Mesenchymal stem cell (in vitro differentiated cells and primary cell): Measurements from ENCODE around the gene ANXA3.

Experiments used
- DNase-seq: peaks from one replicate; pipeline ENCODE4 v3.0.0-alpha.2; 2013
- H2AFZ ChIP-seq: one replicate; pipeline ENCODE4 v1.6.1; 2013; ENCODE audit warnings: low read depth, mild to moderate bottlenecking, control low read depth, inconsistent platforms, low read length, moderate library complexity
- H2AK5ac ChIP-seq: 2 replicates; pipeline ENCODE4 v1.6.1; 2013; ENCODE audit warnings: low read length, moderate library complexity, mild to moderate bottlenecking, inconsistent platforms; ENCODE audit not compliant: severe bottlenecking
- H2BK120ac ChIP-seq: one replicate; pipeline ENCODE4 v1.6.1; 2013; ENCODE audit warnings: low read depth, mild to moderate bottlenecking, inconsistent platforms, low read length, moderate library complexity
- H2BK12ac ChIP-seq, 2 experiments: one replicate each; pipeline ENCODE4 v1.6.1; 2013; ENCODE audit warnings: inconsistent platforms in 2 of 2, low read length in 2 of 2, mild to moderate bottlenecking in 2 of 2, moderate library complexity in 2 of 2, control low read depth in 1 of 2
- H2BK15ac ChIP-seq: one replicate; pipeline ENCODE4 v1.6.1; 2013; ENCODE audit warnings: mild to moderate bottlenecking, low read depth, inconsistent platforms; ENCODE audit not compliant: poor library complexity, severe bottlenecking
- H2BK5ac ChIP-seq: 2 replicates; pipeline ENCODE4 v1.6.1; 2013; ENCODE audit warnings: low read depth, mild to moderate bottlenecking, low read length, control low read depth, inconsistent platforms; ENCODE audit not compliant: poor library complexity, severe bottlenecking
- H3K14ac ChIP-seq, 2 experiments: one replicate each; pipeline ENCODE4 v1.6.1; 2013; ENCODE audit warnings: inconsistent platforms in 2 of 2, low read length in 2 of 2, control low read depth in 1 of 2, mild to moderate bottlenecking in 1 of 2, moderate library complexity in 1 of 2
- H3K18ac ChIP-seq, 2 experiments: one replicate each; pipeline ENCODE4 v1.6.1; 2013; ENCODE audit warnings: inconsistent platforms in 2 of 2, low read length in 2 of 2, control low read depth in 1 of 2, low read depth in 1 of 2, mild to moderate bottlenecking in 1 of 2
- H3K23ac ChIP-seq, 2 experiments: one replicate each; pipeline ENCODE4 v1.6.1; 2013; ENCODE audit warnings: inconsistent platforms in 2 of 2, low read length in 2 of 2, mild to moderate bottlenecking in 2 of 2, moderate library complexity in 2 of 2, control low read depth in 1 of 2
- H3K27ac ChIP-seq: 2 replicates; pipeline ENCODE4 v1.5.1; 2013; ENCODE audit warnings: mild to moderate bottlenecking, moderate library complexity, low read length, control low read depth, inconsistent platforms; ENCODE audit not compliant: poor library complexity, severe bottlenecking
- H3K27me3 ChIP-seq, 2 experiments: 2 replicates each; pipeline versions ENCODE4 v1.6.1 to v1.7.0; 2013; ENCODE audit warnings: low read length in 2 of 2, mild to moderate bottlenecking in 2 of 2, moderate library complexity in 2 of 2, control low read depth in 1 of 2, inconsistent platforms in 1 of 2; ENCODE audit not compliant: control insufficient read depth in 1 of 2, insufficient read depth in 1 of 2
- H3K36me3 ChIP-seq, 2 experiments: 2 replicates each; pipeline versions ENCODE4 v1.6.1 to v1.7.0; 2013; ENCODE audit warnings: low read length in 2 of 2, control low read depth in 1 of 2, inconsistent platforms in 1 of 2, low read depth in 1 of 2, mild to moderate bottlenecking in 1 of 2; ENCODE audit not compliant: insufficient read depth in 2 of 2, control insufficient read depth in 1 of 2
- H3K4ac ChIP-seq, 2 experiments: one replicate each; pipeline ENCODE4 v1.6.1; 2013; ENCODE audit warnings: inconsistent platforms in 2 of 2, low read length in 2 of 2, mild to moderate bottlenecking in 2 of 2, moderate library complexity in 2 of 2, control low read depth in 1 of 2, low read depth in 1 of 2
- H3K4me1 ChIP-seq: 2 replicates; pipeline ENCODE4 v1.6.1; 2013; ENCODE audit warnings: low read depth, low read length, control low read depth; ENCODE audit not compliant: control insufficient read depth, insufficient read depth
- H3K4me2 ChIP-seq: 2 replicates; pipeline ENCODE4 v1.6.1; 2013; ENCODE audit warnings: low read length, mild to moderate bottlenecking, inconsistent platforms; ENCODE audit not compliant: poor library complexity, severe bottlenecking
- H3K4me3 ChIP-seq, 2 experiments: 2 replicates each; pipeline versions ENCODE4 v1.5.1 to v1.7.0; 2013; ENCODE audit warnings: low read length in 2 of 2, mild to moderate bottlenecking in 2 of 2, control low read depth in 1 of 2, low read depth in 1 of 2; ENCODE audit not compliant: insufficient read depth in 1 of 2
- H3K79me1 ChIP-seq: replicated peaks from 2 replicates; pipeline ENCODE4 v1.6.1; 2013; ENCODE audit warnings: mild to moderate bottlenecking, control low read depth, low read length, inconsistent platforms; ENCODE audit not compliant: poor library complexity, severe bottlenecking
- H3K9ac ChIP-seq: 2 replicates; pipeline ENCODE4 v1.7.0; 2013; ENCODE audit warnings: mild to moderate bottlenecking, low read length, moderate library complexity
- H3K9me3 ChIP-seq: 2 replicates; pipeline ENCODE4 v1.7.0; 2013; ENCODE audit warnings: mild to moderate bottlenecking, low read length; ENCODE audit not compliant: control insufficient read depth
- H4K8ac ChIP-seq: one replicate; pipeline ENCODE4 v1.6.1; 2013; ENCODE audit warnings: inconsistent platforms, mild to moderate bottlenecking, low read length, moderate library complexity
- H4K91ac ChIP-seq: one replicate; pipeline ENCODE4 v1.6.1; 2013; ENCODE audit warnings: mild to moderate bottlenecking, low read length, inconsistent platforms
- WGBS: methylation state at CpG from one replicate; pipeline ENCODE4 v1.1.7; 2013; ENCODE audit warnings: mixed read lengths; 5-methylcytosine and 5-hydroxymethylcytosine counted together

Gene ANXA3

GRCh38 chr4:78604988-78605387, 53.4 kb downstream of the ANXA3 start:
- Histone ChIP-seq H2AK5ac (no peak overlapping the region), H3K36me3 (peaks cover 0 to 13% of the 10 kb centered on the region in 2 experiments), H2BK120ac (no peak overlapping the region), H2BK12ac (no peak overlapping the region), H4K91ac (no peak overlapping the region), H2AFZ (no peak overlapping the region), H3K4me2 (no peak overlapping the region), H3K9me3 (no peaks in the 10 kb centered on the region), H3K4me1 (no peaks in the 10 kb centered on the region), H3K23ac (no peak overlapping the region), H3K79me1 (no peaks in the 10 kb centered on the region), H3K27ac (no peak overlapping the region), H3K27me3 (no peaks in the 10 kb centered on the region), H3K14ac (no peak overlapping the region), H4K8ac (no peak overlapping the region), H3K18ac (no peak overlapping the region), H3K4ac (no peak overlapping the region), H2BK5ac (no peak overlapping the region), H3K9ac (no peak overlapping the region), H2BK15ac (no peak overlapping the region), H3K4me3 (no peak overlapping the region)
- 89% methylated on average over 2 of the region's 2 CpGs for WGBS
- DNase-seq, result no peak

GRCh38 chr4:78606035-78606434, 54.5 kb downstream of the ANXA3 start:
- Histone ChIP-seq H3K4me3 (no peak overlapping the region), H3K4ac (no peak overlapping the region), H3K27ac (no peak overlapping the region), H2BK5ac (no peak overlapping the region), H2BK15ac (no peak overlapping the region), H2BK120ac (no peak overlapping the region), H3K23ac (no peak overlapping the region), H3K9me3 (no peaks in the 10 kb centered on the region), H3K14ac (no peak overlapping the region), H4K91ac (no peak overlapping the region), H3K9ac (no peak overlapping the region), H3K4me2 (no peak overlapping the region), H3K18ac (no peak overlapping the region), H2AK5ac (no peak overlapping the region), H3K36me3 (peaks cover 0 to 11% of the 10 kb centered on the region in 2 experiments), H4K8ac (no peak overlapping the region), H3K27me3 (no peaks in the 10 kb centered on the region), H2AFZ (no peak overlapping the region), H2BK12ac (no peak overlapping the region), H3K79me1 (no peaks in the 10 kb centered on the region), H3K4me1 (no peaks in the 10 kb centered on the region)
- WGBS, result 100% methylated on average over 3 of the region's 3 CpGs
- DNase-seq, result no peak

DNA sequence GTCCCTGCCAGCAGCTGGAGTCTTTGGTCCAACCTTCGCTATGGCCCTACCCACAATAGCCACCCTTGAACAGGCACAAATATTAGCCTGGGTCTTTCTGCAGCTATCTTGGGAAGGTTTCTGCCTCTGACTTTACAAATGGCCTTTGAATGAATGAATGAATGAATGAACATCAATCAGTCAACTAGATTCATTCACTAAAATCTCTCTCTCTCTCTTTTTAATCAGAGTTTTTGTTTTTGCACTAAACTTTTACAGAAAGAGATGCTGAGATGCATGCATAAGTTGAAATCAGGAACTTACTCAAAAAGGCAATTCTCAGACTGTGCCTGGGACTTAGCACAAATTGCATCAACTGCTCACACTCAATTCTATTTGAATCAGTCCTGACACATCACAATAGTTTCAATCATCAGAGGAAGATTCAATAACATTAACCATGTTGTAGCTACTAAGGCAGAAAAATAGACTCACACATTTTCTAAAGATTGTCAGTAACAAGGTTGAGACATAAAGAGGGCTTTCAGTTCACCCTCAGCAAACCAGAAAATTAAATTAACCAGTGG, 55.0 kb downstream of the ANXA3 start:
- Histone ChIP-seq H3K4ac (no peak overlapping the region), H3K36me3 (peaks cover 0 to 10% of the 10 kb centered on the region in 2 experiments), H2BK5ac (no peak overlapping the region), H3K14ac (no peak overlapping the region), H2BK120ac (no peak overlapping the region), H3K18ac (no peak overlapping the region), H3K9ac (no peak overlapping the region), H3K79me1 (no peaks in the 10 kb centered on the region), H2AFZ (no peak overlapping the region), H3K27me3 (no peaks in the 10 kb centered on the region), H3K4me1 (no peaks in the 10 kb centered on the region), H3K9me3 (no peaks in the 10 kb centered on the region), H3K27ac (no peak overlapping the region), H2AK5ac (no peak overlapping the region), H4K8ac (no peak overlapping the region), H3K4me2 (no peak overlapping the region), H4K91ac (no peak overlapping the region), H3K4me3 (no peak overlapping the region), H3K23ac (no peak overlapping the region), H2BK12ac (no peak overlapping the region), H2BK15ac (no peak overlapping the region)
- no CpG with 5 or more reads among the region's 1 CpG for WGBS
- no peak for DNase-seq

- no peak overlapping the region for H3K4ac ChIP-seq
- no peaks in the 10 kb centered on the region for H3K4me1 ChIP-seq
- H3K36me3 ChIP-seq, result peaks cover 0 to 6% of the 10 kb centered on the region in 2 experiments
- H4K8ac ChIP-seq, result no peak overlapping the region
- no peak overlapping the region for H3K23ac ChIP-seq
- no peak overlapping the region for H4K91ac ChIP-seq
- 98% methylated on average over 3 of the region's 4 CpGs for WGBS
- no peak overlapping the region for H2AFZ ChIP-seq
- H3K4me2 ChIP-seq, result no peak overlapping the region
- no peak overlapping the region for H3K14ac ChIP-seq
- H3K9ac ChIP-seq, result no peak overlapping the region
- H3K18ac ChIP-seq, result no peak overlapping the region
- no peaks in the 10 kb centered on the region for H3K9me3 ChIP-seq
- no peak overlapping the region for H3K4me3 ChIP-seq
- H2BK15ac ChIP-seq, result no peak overlapping the region
- no peaks in the 10 kb centered on the region for H3K27me3 ChIP-seq
- no peak overlapping the region for H2AK5ac ChIP-seq
- no peaks in the 10 kb centered on the region for H3K79me1 ChIP-seq
- no peak overlapping the region for H2BK12ac ChIP-seq
- no peak for DNase-seq
- H2BK5ac ChIP-seq, result no peak overlapping the region
- no peak overlapping the region for H3K27ac ChIP-seq
- H2BK120ac ChIP-seq, result no peak overlapping the region
Observed at GRCh38 chr4:78608684-78609083, 57.1 kb downstream of the ANXA3 start.
